ENCODE results near the gene BIK.

BIK gene

GRCh38 chr22:43164636-43165035 lies 54.1 kb downstream of the BIK start:
- DNase-seq = no peak

DNA sequence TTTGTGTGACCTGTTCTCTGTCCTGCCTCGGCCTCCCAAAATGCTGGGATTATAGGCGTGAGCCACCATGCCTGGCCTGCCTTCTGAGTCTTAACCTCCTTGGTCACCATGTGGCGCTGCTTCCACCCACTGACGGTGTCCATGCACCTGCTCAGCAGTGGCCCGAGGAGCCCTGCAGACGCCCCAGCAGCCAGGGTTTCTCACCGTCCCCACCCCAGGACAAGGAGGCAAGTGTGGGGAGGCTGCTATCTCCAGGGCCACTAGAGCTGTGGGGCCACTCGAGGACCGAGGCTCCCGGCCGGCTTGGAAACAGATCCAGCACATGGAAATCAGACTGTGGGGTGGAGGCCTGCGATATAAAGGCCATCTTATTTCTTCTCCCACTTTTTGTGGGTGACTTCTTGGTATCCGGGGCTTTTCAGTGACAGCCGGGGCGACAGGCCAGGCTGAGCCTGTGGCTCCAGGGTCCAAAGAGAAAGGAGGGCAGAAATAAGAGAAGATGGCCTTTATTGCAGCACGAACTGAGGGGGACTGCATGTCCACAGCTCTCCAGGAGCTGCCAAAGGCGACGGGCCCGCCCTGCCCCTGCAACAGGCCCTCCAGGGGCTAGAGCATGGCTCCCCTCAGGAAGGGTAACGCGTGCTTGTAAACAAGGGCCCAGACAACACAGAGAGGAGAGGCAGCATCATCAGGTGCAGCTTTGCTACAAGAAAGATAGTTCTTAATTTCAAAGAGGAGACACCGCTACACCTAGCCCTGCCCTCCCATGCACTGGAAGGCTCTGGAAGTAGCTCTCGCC lies 55.8 kb downstream of the BIK start:
- DNase-seq = no peak

DNA sequence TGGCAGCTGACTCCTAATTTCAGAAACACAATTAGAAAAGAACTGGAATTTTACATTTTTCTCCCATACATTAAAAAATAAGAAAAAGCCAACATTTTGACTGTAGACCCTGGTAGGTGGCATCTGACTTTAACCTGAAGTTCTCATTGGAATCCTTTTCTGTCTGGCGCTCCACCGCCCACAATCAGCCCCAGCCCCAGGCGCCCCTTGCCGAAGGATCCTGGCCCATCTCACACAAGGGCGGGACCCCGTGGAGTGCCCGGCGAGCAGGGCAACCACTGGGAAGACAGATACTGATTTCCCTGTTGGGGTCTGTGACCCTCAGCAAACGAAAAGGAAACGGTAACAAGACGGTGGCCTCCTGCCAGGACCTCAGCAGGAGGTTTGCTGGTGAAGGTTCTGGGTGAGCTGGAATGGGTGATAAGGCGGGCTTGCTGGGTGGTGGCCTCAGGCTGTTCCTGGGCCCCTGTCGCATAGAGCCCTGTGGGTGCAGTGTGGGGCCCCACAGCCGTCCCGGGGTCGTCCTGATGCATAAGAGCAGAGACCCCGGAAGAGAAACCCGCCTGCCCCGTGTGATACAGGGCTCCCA lies 56.5 kb downstream of the BIK start:
- no peak for DNase-seq

GRCh38 chr22:43168471-43169309 lies 58.1 kb downstream of the BIK start:
- no peak for DNase-seq

GRCh38 chr22:43169310-43170130 lies 59.0 kb downstream of the BIK start:
- no peak for DNase-seq

DNA sequence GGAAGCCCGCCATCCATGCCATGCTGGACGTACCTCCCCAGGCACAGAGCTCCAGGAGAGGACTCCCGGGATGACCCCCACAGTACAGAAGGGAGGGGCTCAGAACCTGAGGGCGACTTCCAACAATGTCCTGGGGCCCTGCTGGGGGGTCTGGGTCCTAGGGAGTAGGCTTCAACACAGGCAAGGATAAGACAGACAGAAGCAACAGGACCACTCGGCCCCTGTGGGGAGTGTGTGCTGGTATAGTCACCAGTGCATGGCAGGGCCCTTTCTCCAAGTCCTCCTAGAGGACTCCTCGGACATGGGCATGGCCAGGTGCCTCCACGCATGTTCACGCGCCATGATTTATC lies 59.6 kb downstream of the BIK start:
- DNase-seq = no peak

DNA sequence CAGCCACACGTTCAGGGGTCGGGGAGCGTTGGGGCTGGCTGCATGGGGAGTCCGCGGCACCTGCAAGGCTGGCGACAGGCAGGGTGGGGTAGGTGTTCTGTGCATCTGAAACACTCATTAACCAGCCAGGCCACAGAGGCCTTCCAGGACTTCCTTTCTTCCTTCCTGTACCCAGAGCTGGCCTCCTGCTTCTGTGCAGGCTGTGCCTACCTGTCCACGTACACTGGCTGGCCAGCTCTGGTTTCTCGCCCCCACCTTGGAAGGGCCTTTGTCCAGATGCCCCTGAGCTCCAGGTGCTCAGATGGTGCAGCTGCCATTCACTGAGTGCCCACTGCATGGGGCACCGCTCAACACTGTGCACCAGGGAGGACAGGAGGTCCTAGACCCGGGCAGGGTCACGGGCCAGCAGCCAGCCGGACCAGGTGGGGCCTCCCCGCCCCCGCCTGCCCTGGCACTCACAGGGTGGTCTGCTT lies 60.5 kb downstream of the BIK start:
- no peak for DNase-seq

DNA sequence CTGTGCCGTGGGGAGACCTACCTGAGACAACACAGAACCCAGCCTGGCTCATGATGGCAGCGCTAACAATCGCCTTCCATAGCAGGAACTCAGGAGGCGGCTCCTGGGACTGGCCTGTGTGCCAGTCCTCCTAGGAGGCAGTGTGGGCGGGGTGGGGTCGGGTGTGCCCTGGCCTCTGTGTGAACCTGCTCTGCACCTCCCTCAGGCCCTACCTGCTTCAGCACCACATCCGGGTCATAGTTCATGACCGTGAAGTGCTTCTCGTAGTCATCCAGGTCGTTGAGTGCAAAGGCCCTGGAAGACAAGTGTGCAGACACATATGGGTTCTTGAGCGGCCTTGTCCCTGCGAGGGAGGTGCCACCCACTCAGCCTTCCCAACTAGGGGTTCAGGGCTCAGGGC lies 61.1 kb downstream of the BIK start:
- DNase-seq = no peak

DNA sequence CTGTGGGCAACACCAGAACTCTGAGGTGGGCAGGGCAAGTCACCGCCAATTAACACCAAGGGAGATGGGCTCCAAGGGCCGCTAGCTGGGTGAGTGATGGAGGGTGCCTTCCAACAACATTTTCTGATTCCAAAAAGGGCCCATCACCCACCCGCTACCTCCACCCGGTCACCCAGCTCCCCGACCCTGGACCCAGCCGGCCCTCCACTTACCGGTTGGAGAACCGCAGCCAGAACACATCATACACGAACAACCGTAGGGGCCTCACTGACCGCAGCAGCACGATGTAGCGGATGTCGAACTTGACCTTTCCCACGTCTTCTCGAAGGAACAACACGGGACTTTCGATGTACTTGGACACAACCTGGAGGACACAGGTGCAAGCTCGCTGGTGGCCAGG lies 61.6 kb downstream of the BIK start:
- DNase-seq = no peak

- DNase-seq = no peak
Measured at GRCh38 chr22:43173566-43173965, 63.0 kb downstream of the BIK start.

DNA sequence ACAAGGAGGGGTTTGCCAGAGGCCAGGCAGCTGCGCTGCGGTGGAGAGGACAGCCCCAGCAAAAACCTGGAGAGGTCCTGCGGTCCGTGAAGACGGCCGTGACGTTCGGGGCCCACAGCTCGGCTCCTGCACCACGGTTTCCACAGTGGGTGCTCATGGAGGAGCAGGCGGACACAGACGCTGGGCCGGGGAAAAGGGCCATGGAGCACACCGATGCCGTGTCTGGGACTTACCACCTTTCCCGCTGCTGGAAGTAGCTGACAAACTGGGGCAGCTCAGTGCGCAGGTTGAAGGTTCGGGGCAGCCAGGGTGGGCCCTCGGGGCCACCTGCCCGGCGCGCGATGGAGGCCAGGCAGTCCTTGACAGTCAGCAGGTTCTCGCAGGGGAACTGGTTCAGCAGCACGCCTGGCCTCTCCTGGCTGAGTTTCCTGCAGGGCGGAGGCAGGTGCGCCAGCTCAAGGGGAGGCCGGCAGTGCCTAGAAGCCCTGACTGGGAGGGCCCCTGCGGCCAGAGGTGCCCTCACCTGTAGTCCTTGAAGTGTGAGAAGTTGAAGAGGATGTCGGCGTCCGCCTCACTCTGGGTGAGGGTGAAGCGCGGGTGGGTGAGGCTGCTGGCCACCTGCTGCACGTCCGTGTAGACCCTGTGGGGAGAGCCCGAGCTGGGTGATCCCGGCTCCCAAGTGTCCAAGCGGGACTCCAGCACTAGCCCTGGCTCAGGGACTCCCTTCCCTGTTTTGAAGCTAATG lies 63.6 kb downstream of the BIK start:
- no peak for DNase-seq

DNA sequence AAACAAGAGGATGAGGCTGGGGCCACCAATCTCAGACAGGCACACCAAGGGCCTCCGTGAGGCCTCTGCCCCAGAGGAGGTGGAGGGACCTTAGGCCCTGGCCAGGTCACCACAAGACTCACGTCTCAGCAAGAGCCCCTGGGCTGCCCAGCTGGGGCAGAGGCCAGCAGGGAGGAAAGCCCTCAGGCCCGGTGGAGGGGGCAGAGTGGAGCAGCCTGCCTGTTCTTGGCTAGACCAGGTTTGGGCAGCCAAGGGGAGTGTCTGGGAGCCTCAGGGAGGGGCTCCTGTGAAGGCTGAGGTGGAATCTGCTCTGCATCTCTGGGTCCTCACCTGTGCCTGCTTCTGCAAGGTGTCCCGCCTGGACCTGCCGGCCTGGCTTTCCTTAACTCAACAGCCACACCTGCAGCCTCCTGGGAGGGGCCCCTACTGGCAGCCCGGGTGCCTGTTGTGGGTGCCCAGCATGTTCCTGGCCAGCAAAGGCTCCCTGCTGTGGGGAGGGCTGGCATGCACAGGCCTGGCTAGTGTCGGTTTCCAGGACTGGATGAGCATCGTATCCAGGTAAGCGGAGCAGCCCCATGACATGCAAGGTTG lies 64.5 kb downstream of the BIK start:
- no peak for DNase-seq

GRCh38 chr22:43176090-43176489 lies 65.5 kb downstream of the BIK start:
- DNase-seq = no peak

DNA sequence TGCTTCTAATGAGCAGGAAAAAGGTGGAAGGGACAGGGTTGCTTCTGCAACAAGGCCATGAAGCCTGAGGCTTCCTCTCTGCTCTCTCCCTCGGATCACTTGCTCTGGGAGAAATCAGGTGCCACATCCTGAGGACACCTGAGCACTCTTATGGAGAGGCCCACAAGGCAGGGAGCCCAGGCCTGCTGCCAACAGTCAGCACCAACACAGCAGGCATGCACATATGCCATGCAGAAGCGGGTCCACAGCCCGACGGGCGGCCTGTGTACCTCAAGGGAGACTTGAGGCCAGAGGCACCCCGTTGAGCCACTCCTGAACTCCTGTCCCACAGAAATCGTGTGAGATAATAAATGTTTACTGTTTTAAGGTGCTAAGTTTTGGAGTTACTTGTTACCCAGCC lies 66.9 kb downstream of the BIK start:
- DNase-seq = no peak
